K562 (cell line): Measurements from ENCODE around the gene PRPSAP2. TPM values are rescaled to one million over a fixed set of nuclear protein-coding genes. Genes with fewer than 3 reads are reported as not detected.

Experiments
- CBX5 ChIP-seq: IDR thresholded peaks from 2 replicates; pipeline ENCODE4 v1.6.1; 2014; ENCODE audit warnings: low read depth, borderline replicate concordance
- CC2D1A ChIP-seq: fragments of 450-650 bp; IDR thresholded peaks from 2 replicates; pipeline ENCODE4 v1.6.1; 2017; ENCODE audit warnings: mild to moderate bottlenecking
- FIP1L1 ChIP-seq: fragments of 200-400 bp; formaldehyde crosslinking; IDR thresholded peaks from 2 replicates; pipeline ENCODE4 v1.6.1; 2018; ENCODE audit warnings: mild to moderate bottlenecking, low read depth, low read length; ENCODE audit not compliant: poor library complexity, severe bottlenecking
- HCFC1 ChIP-seq: IDR thresholded peaks from 2 replicates; pipeline ENCODE4 v1.6.1; 2012; ENCODE audit warnings: low read depth, low read length, improper control_type of control experiment
- HIVEP1 ChIP-seq: fragments of 250-450 bp; sonication (Bioruptor Pico); IDR thresholded peaks from 2 replicates; pipeline ENCODE4 v1.4.0; 2020; ENCODE audit warnings: mild to moderate bottlenecking
- HNRNPK ChIP-seq: fragments of 200-400 bp; formaldehyde crosslinking; IDR thresholded peaks from one replicate; pipeline ENCODE4 v1.6.1; 2018; ENCODE audit warnings: mild to moderate bottlenecking, low read depth, low read length; ENCODE audit not compliant: poor library complexity, severe bottlenecking
- NFXL1 ChIP-seq: fragments of 450-650 bp; formaldehyde crosslinking; IDR thresholded peaks from 2 replicates; pipeline ENCODE4 v1.4.0; 2021; ENCODE audit warnings: mild to moderate bottlenecking
- NR1H2 ChIP-seq: sonication (generic); formaldehyde crosslinking; IDR thresholded peaks from 2 replicates; pipeline ENCODE4 v1.4.0; 2020; ENCODE audit warnings: mild to moderate bottlenecking, missing genetic modification reagents
- NUFIP1 ChIP-seq: fragments of 450-650 bp; IDR thresholded peaks from 2 replicates; pipeline ENCODE4 v1.6.1; 2018; ENCODE audit not compliant: partially characterized antibody
- POLR3G ChIP-seq: IDR thresholded peaks from 2 replicates; pipeline ENCODE4 v1.6.1; 2011; ENCODE audit not compliant: insufficient read length, insufficient replicate concordance; ENCODE audit errors: extremely low read depth
- POU5F1 ChIP-seq: fragments of 150-350 bp; IDR thresholded peaks from 2 replicates; pipeline ENCODE4 v1.6.1; 2014; ENCODE audit warnings: borderline replicate concordance, low read length, low read depth, mild to moderate bottlenecking; ENCODE audit not compliant: partially characterized antibody
- PTBP1 ChIP-seq: fragments of 200-400 bp; formaldehyde crosslinking; IDR thresholded peaks from 2 replicates; pipeline ENCODE4 v1.6.1; 2017; ENCODE audit warnings: low read depth, low read length
- TCF3 ChIP-seq: sonication (generic); formaldehyde crosslinking; IDR thresholded peaks from 2 replicates; pipeline ENCODE4 v1.4.0; 2020; ENCODE audit warnings: mild to moderate bottlenecking, missing genetic modification reagents
- ZBTB1 ChIP-seq: sonication (generic); formaldehyde crosslinking; IDR thresholded peaks from 2 replicates; pipeline ENCODE4 v1.8.1; 2023; ENCODE audit warnings: missing genetic modification reagents, low read depth, mild to moderate bottlenecking, borderline replicate concordance
- ZNF140 ChIP-seq: fragments of 250-450 bp; sonication (Bioruptor Pico); IDR thresholded peaks from 2 replicates; pipeline ENCODE4 v1.8.0; 2021; ENCODE audit warnings: moderate library complexity, mild to moderate bottlenecking, inconsistent platforms
- ZNF398 ChIP-seq: fragments of 250-450 bp; sonication (Bioruptor Pico); IDR thresholded peaks from 2 replicates; pipeline ENCODE4 v1.8.0; 2021; ENCODE audit warnings: moderate library complexity, mild to moderate bottlenecking, inconsistent platforms
- ZNF668 ChIP-seq: fragments of 250-450 bp; sonication (Bioruptor Pico); IDR thresholded peaks from 2 replicates; pipeline ENCODE4 v1.8.0; 2022; ENCODE audit warnings: mild to moderate bottlenecking, inconsistent platforms
- ZNF696 ChIP-seq: fragments of 250-450 bp; sonication (Bioruptor Pico); conservative IDR thresholded peaks from 2 replicates; pipeline ENCODE4 v1.4.0; 2020; ENCODE audit warnings: mild to moderate bottlenecking, moderate library complexity
- polyA plus RNA-seq, 8 experiments: library from polyadenylated mRNA; depleted of rRNA in 4 of 8; stranded (reverse) in 5 of 8; unstranded in 3 of 8; fragments of >200 nt; fragmentation: Nextera tagmentation in 2 of 8; fragmentation: Illumina TruSeq in 1 of 8; extraction: Ambion mirVana in 2 of 8; extraction: Trizol in 1 of 8; gene quantifications; 2 replicates each; pipeline versions ENCODE4 v1.2.1 to v1.2.3, GENCODE V29; 2011 to 2014; ENCODE audit warnings: inconsistent platforms in 1 of 8, missing spikeins in 1 of 8
- total RNA-seq, 7 experiments: library from RNA; depleted of rRNA in 6 of 7; stranded (reverse); fragments of >200 nt in 6 of 7; fragmentation: Illumina TruSeq in 2 of 7; extraction: Trizol in 2 of 7; gene quantifications; 2 replicates each; pipeline versions ENCODE4 v1.2.1 to v1.2.3, GENCODE V29; 2011 to 2021; ENCODE audit warnings: low replicate concordance in 1 of 7
- TF ChIP-seq, protein P1 (sequence below), 2 experiments: IDR thresholded peaks in 1 of 2; conservative IDR thresholded peaks in 1 of 2; 2 replicates each; pipeline ENCODE4 v1.6.1; 2016; ENCODE audit warnings: low read depth in 2 of 2, mild to moderate bottlenecking in 1 of 2, missing compliant biosample characterization in 1 of 2, missing genetic modification characterization in 1 of 2, moderate library complexity in 1 of 2
- TF ChIP-seq, protein P2 (sequence below): fragments of 450-650 bp; IDR thresholded peaks from 2 replicates; pipeline ENCODE4 v1.6.1; 2018; ENCODE audit not compliant: partially characterized antibody

PRPSAP2 gene
- total and polyA plus RNA-seq, 9 of the 15 experiments (the other 6 are each of a cell fraction or from before 2014, with no cell fraction given): 15.5 to 56.7 (median 35.7) TPM

- TF ChIP-seq POU5F1: no peak
- no peak for TF ChIP-seq HIVEP1 (CRISPR knock-in tag)
- no peak for TF ChIP-seq NUFIP1
- TF ChIP-seq ZBTB1 (CRISPR knock-in tag): no peak
- no peak for TF ChIP-seq HNRNPK
- no peak for TF ChIP-seq CC2D1A
- TF ChIP-seq, protein P1, sequence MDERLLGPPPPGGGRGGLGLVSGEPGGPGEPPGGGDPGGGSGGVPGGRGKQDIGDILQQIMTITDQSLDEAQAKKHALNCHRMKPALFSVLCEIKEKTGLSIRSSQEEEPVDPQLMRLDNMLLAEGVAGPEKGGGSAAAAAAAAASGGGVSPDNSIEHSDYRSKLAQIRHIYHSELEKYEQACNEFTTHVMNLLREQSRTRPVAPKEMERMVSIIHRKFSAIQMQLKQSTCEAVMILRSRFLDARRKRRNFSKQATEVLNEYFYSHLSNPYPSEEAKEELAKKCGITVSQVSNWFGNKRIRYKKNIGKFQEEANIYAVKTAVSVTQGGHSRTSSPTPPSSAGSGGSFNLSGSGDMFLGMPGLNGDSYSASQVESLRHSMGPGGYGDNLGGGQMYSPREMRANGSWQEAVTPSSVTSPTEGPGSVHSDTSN (CRISPR knock-in tag; IDR thresholded peaks at IDR 0.05; ENCODE audit: low read depth): no peak
- TF ChIP-seq, protein P1 (tag; conservative IDR thresholded peaks at IDR 0.05; ENCODE audit: low read depth): no peak
- no peak for TF ChIP-seq ZNF696 (CRISPR knock-in tag)
- TF ChIP-seq NFXL1 (CRISPR knock-in tag): no peak
- no peak for TF ChIP-seq ZNF668 (CRISPR knock-in tag)
- no peak for TF ChIP-seq CBX5
- no peak for TF ChIP-seq FIP1L1
- TF ChIP-seq POLR3G: no peak
- TF ChIP-seq ZNF140 (CRISPR knock-in tag): no peak
- TF ChIP-seq, protein P2, sequence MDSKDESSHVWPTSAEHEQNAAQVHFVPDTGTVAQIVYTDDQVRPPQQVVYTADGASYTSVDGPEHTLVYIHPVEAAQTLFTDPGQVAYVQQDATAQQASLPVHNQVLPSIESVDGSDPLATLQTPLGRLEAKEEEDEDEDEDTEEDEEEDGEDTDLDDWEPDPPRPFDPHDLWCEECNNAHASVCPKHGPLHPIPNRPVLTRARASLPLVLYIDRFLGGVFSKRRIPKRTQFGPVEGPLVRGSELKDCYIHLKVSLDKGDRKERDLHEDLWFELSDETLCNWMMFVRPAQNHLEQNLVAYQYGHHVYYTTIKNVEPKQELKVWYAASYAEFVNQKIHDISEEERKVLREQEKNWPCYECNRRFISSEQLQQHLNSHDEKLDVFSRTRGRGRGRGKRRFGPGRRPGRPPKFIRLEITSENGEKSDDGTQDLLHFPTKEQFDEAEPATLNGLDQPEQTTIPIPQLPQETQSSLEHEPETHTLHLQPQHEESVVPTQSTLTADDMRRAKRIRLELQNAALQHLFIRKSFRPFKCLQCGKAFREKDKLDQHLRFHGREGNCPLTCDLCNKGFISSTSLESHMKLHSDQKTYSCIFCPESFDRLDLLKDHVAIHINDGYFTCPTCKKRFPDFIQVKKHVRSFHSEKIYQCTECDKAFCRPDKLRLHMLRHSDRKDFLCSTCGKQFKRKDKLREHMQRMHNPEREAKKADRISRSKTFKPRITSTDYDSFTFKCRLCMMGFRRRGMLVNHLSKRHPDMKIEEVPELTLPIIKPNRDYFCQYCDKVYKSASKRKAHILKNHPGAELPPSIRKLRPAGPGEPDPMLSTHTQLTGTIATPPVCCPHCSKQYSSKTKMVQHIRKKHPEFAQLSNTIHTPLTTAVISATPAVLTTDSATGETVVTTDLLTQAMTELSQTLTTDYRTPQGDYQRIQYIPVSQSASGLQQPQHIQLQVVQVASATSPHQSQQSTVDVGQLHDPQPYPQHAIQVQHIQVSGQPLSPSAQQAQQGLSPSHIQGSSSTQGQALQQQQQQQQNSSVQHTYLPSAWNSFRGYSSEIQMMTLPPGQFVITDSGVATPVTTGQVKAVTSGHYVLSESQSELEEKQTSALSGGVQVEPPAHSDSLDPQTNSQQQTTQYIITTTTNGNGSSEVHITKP: no peak
- TF ChIP-seq TCF3 (CRISPR knock-in tag): no peak
- no peak for TF ChIP-seq NR1H2 (CRISPR knock-in tag)
- no peak for TF ChIP-seq PTBP1
- TF ChIP-seq HCFC1: no peak
- TF ChIP-seq ZNF398 (CRISPR knock-in tag): no peak
Observed at GRCh38 chr17:18857864-18858566, at the start of gene PRPSAP2 (continued).
